HFF-Myc (cell line): ENCODE measurements around the gene PRR22.

Source experiments
- DNase-seq: peaks from one replicate; pipeline ENCODE4 v3.0.0-alpha.2; 2011; ENCODE audit warnings: low read depth; ENCODE audit errors: extremely low read depth
- H3K4me3 ChIP-seq: replicated peaks from 2 replicates; pipeline ENCODE4 v1.5.1; 2011; ENCODE audit warnings: low read depth, mild to moderate bottlenecking, control low read depth, low read length
- CTCF ChIP-seq: IDR thresholded peaks from 2 replicates; pipeline ENCODE4 v1.5.1; 2012; ENCODE audit warnings: mild to moderate bottlenecking, low read depth, low read length, control low read depth; ENCODE audit errors: missing control alignments

Gene PRR22

GRCh38 chr19:5790559-5791520, 6.3 kb upstream of the PRR22 start, which contains the start of gene DUS3L:
DUS3L (minus strand) TSS chr19:5791163; CDS start chr19:5791141, 22 bp downstream.
- TF ChIP-seq CTCF, result no peak
- DNase-seq, result peak; percentile 98
- H3K4me3 ChIP-seq, result peak within 1 kb of the TSS; percentile 81

- peak overlapping the region; percentile 81 for H3K4me3 ChIP-seq
- no peak for TF ChIP-seq CTCF
- no peak for DNase-seq
Observed at GRCh38 chr19:5789886-5790558, 5.5 kb upstream of the PRR22 start.

GRCh38 chr19:5789351-5789761, 4.8 kb upstream of the PRR22 start:
- no peak for DNase-seq
- TF ChIP-seq CTCF, result no peak
- peak overlapping the region; percentile 81 for H3K4me3 ChIP-seq

GRCh38 chr19:5788422-5788821, 3.9 kb upstream of the PRR22 start:
- no peak overlapping the region for H3K4me3 ChIP-seq
- no peak for DNase-seq
- TF ChIP-seq CTCF, result no peak

- H3K4me3 ChIP-seq, result no peak overlapping the region
- no peak for DNase-seq
- TF ChIP-seq CTCF, result no peak
Observed at GRCh38 chr19:5787409-5788182, 3.0 kb upstream of the PRR22 start.

- no peak for DNase-seq
- H3K4me3 ChIP-seq, result no peak overlapping the region
- no peak for TF ChIP-seq CTCF
Observed at GRCh38 chr19:5786593-5787408, 2.3 kb upstream of the PRR22 start.
